Stimulated activated CD4-positive, alpha-beta T cell treated with anti-CD3 and anti-CD28 coated beads, Interleukin-2, amount 100 ng/mL, for 48 hours (primary cell): ENCODE data around the gene TIMM22.
"Not testable (repeated sequence)": the region's sequence is repeated elsewhere in the genome, so short reads cannot be mapped to it uniquely, and the experiment has no call there.

Experiments used
- DNase-seq, 2 donors: peaks; one replicate each; pipeline ENCODE4 v3.0.0-alpha.2; 2020

TIMM22 gene

GRCh38 chr17:1042486-1042885 lies 45.6 kb downstream of the TIMM22 start:
- DNase-seq, result no peak

DNA sequence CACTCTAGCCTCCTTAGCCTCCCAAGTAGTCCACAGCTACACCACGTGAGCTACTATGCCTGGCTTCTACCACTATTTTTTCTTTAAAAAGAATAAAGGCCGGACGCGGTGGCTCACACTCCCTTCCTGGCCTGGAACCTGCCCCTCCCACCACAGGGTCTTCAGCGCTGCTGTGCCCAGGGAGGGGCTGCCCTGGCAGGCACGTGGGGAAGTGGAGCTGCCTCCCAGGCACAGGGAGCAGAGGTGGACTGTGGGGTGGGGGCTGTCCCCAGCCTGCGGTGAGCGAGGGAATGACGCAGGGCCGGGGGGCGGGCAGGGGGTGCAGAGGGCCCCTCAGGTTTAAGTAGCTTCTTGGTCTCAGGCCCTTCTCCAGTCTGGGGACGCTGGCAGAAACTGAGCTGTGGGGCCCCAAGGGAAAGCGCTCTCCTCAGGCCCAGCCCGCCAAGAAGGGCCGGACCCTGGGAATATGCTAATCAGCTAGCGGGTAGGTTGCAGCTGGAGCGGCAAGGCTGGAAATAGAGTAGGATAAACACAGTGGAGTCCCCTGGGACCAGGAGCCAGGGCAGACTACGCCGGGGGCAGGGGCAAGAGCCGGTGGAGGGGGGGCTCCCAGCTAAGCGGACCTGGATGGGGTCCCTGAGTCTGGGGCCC lies 46.8 kb downstream of the TIMM22 start:
- no peak for DNase-seq

GRCh38 chr17:1044387-1045009 lies 47.6 kb downstream of the TIMM22 start:
- not testable (repeated sequence) for DNase-seq

- DNase-seq, result no peak
Observed at GRCh38 chr17:1045456-1045855, 48.5 kb downstream of the TIMM22 start.

GRCh38 chr17:1047177-1047878 lies 50.4 kb downstream of the TIMM22 start:
- no peak for DNase-seq

DNA sequence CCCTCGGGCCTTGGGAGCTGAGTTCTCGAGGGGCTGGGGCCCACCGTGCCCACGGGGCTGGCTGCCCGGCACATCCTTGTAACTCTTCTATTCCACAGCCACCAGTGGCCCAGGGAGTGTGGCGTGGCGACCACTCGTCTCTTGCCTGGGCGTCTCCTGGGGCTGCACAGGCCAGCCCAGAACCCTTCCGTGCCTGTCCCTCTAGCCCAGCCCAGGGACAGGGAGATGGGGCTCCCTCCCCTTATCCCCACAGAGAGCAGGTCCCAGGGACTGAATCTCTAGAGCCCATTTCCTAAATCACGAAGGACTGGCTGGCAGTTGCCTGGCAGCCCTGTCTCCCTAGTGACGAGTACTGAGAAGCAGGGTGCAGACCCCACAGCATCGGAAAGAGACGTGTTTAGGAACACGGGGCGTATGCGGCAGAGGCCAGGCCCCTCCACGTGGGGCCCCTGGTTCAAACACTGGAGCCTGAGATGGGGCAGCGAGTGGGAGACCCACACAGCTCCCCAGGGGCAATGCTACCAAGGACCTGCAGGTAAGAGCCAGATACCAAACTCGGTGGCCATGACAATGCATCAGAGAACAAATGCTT lies 51.0 kb downstream of the TIMM22 start:
- no peak for DNase-seq

DNA sequence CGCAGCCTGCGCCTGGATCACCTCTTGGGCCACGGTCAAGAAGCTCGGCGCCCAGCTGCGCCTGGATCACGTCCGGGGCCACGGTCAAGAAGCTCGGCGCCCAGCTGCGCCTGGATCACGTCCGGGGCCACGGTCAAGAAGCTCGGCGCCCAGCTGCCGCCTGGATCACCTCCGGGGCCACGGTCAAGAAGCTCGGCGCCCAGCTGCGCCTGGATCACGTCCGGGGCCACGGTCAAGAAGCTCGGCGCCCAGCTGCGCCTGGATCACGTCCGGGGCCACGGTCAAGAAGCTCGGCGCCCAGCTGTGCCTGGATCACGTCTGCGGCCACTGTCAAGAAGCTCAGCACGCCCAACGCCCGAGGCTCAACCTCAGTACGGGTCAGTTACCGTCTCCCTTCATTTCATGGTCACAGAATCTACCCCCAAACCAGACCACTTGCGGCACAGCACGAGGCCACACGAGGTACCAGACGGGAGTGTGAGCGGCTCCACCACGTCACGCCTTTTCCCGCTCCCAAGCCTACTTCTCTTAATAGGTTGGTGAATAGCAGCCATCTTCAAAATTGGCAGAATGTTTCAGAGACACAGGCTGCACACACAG lies 51.7 kb downstream of the TIMM22 start:
- DNase-seq, result not testable (repeated sequence)

DNA sequence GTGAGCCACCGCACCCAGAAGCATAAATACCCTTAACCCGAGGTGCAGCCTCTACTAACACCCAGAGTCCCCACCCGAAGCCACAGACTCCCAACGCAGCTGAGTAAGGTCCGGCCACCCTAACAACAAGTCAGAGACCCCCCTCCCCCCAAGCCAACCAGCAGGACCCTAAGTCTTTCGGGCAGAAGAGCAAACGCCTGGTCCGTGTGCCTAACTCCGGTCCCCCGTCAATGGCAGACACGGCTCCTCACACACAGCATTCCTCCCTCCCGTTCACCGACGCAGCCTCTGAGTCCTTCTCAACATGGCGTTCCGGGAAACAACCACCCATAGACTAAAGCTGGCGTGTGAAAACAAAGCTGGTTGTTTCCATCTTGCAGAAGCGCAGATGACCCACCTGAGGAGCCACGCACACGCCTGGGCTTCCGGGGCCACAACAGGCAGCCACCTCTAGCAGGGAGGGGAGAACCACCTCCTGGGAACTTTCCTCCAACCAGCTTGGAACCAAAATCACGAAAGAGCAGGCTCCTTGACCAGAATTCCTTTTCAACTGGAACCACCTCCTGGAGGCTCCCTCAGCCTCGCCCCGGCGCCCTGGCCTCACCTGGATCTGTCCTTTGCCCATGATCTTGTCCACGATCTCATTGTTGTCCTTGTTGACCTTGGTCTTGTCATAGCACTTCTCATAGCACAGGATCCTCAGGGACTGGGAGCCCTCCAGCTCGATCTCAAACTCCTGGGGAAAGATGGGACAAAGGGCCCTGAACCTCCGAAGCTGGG lies 52.7 kb downstream of the TIMM22 start:
- no peak for DNase-seq

- no peak for DNase-seq
Observed at GRCh38 chr17:1050246-1050995, 53.5 kb downstream of the TIMM22 start.

DNA sequence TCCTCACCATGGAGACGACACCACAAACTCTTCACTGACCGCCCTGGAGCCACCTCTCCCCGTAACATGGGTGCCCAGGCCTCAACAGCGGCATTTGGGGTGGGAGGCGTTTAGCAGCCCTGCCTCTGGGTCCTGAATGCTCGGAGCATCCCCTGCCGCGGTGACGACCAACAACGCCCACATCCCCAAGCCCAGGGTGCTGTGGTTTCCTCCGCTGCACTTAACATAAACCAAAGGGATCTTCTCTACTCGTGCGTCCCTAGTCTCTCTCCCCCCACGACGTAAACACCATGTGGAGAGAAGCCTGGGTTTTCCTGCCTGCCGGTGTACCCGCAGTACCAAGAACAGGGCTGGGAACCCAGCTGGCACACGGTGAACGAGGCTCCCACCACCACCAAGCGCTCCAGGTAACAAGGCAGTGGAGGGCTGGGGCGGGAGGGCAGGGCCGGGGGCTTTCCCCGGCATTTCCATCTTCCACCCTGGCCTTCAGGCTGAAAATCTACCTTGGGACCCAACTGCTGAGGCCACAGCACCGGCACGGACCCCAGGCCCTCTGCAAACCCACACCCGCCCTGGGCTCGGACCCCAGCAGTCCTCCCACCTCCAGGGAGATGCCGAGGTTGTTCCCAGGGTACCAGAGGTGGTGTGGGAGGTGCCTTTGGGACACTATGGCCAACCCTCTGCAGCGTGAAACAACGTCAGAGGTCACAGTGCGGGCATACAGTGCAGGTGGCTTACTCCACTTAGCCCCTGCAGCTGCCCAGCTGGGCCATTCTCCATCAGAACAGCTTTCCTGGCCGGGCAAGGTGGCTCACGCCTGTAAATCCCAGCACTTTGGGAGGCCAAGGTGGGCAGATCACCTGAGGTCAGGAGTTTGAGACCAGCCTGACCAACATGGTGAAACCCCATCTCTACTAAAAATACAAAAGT lies 54.3 kb downstream of the TIMM22 start:
- no peak for DNase-seq
